Uterus (tissue), 2 donors: ENCODE results near the gene TUNAR.

Source experiments
- CTCF ChIP-seq, 4 experiments: fragments of 200-600 bp in 2 of 4; fragments of 450-650 bp in 2 of 4; sonication (generic) in 2 of 4; IDR thresholded peaks; one replicate each; pipeline ENCODE4 v1.5.1; 2016 to 2019; ENCODE audit warnings: antibody characterized with exemption in 4 of 4, mild to moderate bottlenecking in 2 of 4, moderate library complexity in 1 of 4
- POLR2A ChIP-seq, 2 donors: fragments of 450-650 bp; IDR thresholded peaks; one replicate each; pipeline ENCODE4 v1.6.1; 2016; ENCODE audit warnings: antibody characterized with exemption in 2 of 2, mild to moderate bottlenecking in 1 of 2, moderate library complexity in 1 of 2

DNA sequence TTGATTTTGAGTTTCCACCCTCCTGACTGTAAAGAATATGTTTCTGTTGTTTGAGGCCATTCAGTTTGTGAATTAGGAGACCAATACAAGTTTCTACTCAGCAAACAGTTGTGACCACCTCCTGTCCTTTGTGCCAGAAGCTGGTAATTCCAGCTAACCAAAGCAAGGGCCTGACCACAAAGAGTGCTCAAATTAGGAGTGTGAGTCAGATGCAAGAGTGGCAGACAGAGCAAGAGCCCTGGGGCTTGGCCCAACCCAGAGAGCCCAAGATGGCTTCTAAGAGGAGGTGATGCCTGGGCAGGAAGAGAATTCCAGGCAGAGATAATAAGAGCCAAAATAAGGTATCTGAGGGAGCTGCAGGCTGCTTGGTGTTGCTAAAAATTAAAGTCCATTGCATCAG is 84.8 kb downstream of the TUNAR start:
- no peak for TF ChIP-seq CTCF (IDR thresholded peaks at IDR 0.05)
- TF ChIP-seq POLR2A (IDR thresholded peaks at IDR 0.05) = no peak
